Dermis microvascular lymphatic vessel endothelial cell (primary cell): ENCODE results near the gene IGFL2. TPM values are rescaled to one million over a fixed set of nuclear protein-coding genes. Genes with fewer than 3 reads are reported as not detected.
"Not testable (repeated sequence)": the region's sequence is repeated elsewhere in the genome, so short reads cannot be mapped to it uniquely, and the experiment has no call there.

ENCODE experiments used
- DNase-seq, 2 donors: peaks; one replicate each; pipeline versions ENCODE4 v3.0.0 to v3.0.0-alpha.2; 2010; ENCODE audit warnings: low read depth in 2 of 2
- total RNA-seq: library from RNA; depleted of rRNA; stranded (reverse); fragments of >200 nt; gene quantifications from 2 replicates; pipeline ENCODE4 v1.2.1, GENCODE V29; 2014

Gene IGFL2
- not detected in 2 replicates for total RNA-seq

GRCh38 chr19:46147791-46148288, at the start of gene IGFL2:
TSS of gene IGFL2 (plus strand) at chr19:46148238. CDS start at chr19:46148279, 41 bp downstream.
- DNase-seq = no peak

GRCh38 chr19:46100344-46100743, 47.7 kb upstream of the IGFL2 start:
- DNase-seq = no peak

- DNase-seq = no peak
These were observed 46.7 kb upstream of the IGFL2 start for GRCh38 chr19:46101293-46101692.

- DNase-seq = not testable (repeated sequence)
These were observed 45.7 kb upstream of the IGFL2 start for GRCh38 chr19:46102333-46102732.

- no peak for DNase-seq
These were observed 40.7 kb upstream of the IGFL2 start for GRCh38 chr19:46107371-46107770.

- no peak for DNase-seq
These were observed 38.2 kb upstream of the IGFL2 start for GRCh38 chr19:46109876-46110275.

GRCh38 chr19:46111376-46111775, 36.7 kb upstream of the IGFL2 start:
- DNase-seq = no peak

- DNase-seq = no peak
These were observed 35.5 kb upstream of the IGFL2 start for GRCh38 chr19:46112527-46112926.

- DNase-seq = peak in 1 of 2 donors; percentile 7
These were observed 34.3 kb upstream of the IGFL2 start for GRCh38 chr19:46113726-46114125.

- DNase-seq = no peak
These were observed 32.5 kb upstream of the IGFL2 start for GRCh38 chr19:46115396-46116106.

- DNase-seq = no peak
These were observed 31.9 kb upstream of the IGFL2 start for GRCh38 chr19:46116121-46116520.

GRCh38 chr19:46118136-46118535, 29.9 kb upstream of the IGFL2 start:
- DNase-seq = no peak

GRCh38 chr19:46124638-46125115, 23.4 kb upstream of the IGFL2 start, which contains the start of gene IGFL3:
TSS of gene IGFL3 (minus strand) at chr19:46124688. CDS start at chr19:46124649, 39 bp downstream.
- no peak for DNase-seq

GRCh38 chr19:46125447-46125846, 22.6 kb upstream of the IGFL2 start:
- no peak for DNase-seq

- no peak for DNase-seq
These were observed 21.9 kb upstream of the IGFL2 start for GRCh38 chr19:46126086-46126580.

GRCh38 chr19:46131485-46132143, 16.4 kb upstream of the IGFL2 start:
- DNase-seq = peak in 1 of 2 donors; percentile 34

- no peak for DNase-seq
These were observed 15.4 kb upstream of the IGFL2 start for GRCh38 chr19:46132508-46133100.

GRCh38 chr19:46133101-46133627, 14.9 kb upstream of the IGFL2 start:
- DNase-seq = peak; percentile 87 to 96

GRCh38 chr19:46133777-46134241, 14.2 kb upstream of the IGFL2 start:
- DNase-seq = no peak

GRCh38 chr19:46134527-46134926, 13.5 kb upstream of the IGFL2 start:
- no peak for DNase-seq

- no peak for DNase-seq
These were observed 10.0 kb upstream of the IGFL2 start for GRCh38 chr19:46137915-46138473.
